Measurements from ENCODE around the gene ADM.

ADM gene

DNA sequence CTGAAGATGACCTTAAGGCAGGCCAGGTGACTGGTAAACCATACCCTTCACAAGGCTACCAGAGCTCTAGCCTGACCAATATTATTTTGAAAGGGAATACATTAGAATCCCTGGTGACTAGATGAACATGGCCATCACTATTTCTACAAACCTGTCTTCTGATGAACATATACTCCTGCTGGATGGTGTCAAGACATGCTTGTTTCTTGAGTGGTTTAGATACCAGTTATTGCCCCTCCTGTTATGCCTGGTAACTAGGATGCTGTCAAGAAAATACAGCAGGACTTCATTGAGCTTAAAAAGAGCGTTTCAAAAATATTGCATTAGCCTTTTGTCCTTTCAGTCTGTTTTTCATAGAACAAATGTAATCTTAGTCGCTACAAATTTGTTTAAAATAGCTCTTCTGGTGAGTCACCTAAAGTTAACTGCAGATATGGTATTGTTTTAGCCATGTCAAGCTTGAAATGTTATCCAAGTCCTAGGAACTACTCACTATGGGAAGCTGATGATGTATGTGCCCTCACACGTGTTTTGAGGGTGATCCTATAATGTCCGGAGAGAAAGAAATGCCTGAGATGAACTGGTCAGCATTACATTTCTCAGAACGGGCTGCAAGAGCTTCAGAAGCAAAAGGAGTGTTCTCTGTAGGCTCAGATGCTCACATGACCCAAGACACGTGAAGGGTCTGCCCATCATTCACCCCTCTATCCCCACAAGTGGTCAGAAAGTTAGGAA lies 20.6 kb downstream of the ADM start:
- H4K20me1 ChIP-seq, result no peaks in the 10 kb centered on the region
- H3K36me3 ChIP-seq, result no peaks in the 10 kb centered on the region
- H3K9ac ChIP-seq, result peak overlapping the region in 1 of 11 experiments; percentile 15; a peak in 1 of 22 replicates
- H3K27ac ChIP-seq, result no peak overlapping the region
- H3K27me3 ChIP-seq, result no peaks in the 10 kb centered on the region
- no peak overlapping the region for H3K4me3 ChIP-seq
- no peak for TF ChIP-seq Cebpa-rat (IDR thresholded peaks at IDR 0.05)
- H3K4me2 ChIP-seq, result peak overlapping the region in 3 of 11 experiments; percentile 64 to 92 (median 82); a peak in 6 of 22 replicates
- H3K9me3 ChIP-seq (replicated peaks in 1 of 11), result peaks cover 0 to 13% (median 0%) of the 10 kb centered on the region in 11 experiments; a peak in 2 of 22 replicates
- H3K4me1 ChIP-seq, result peaks cover 0 to 82% (median 15%) of the 10 kb centered on the region in 10 experiments; a peak in 10 of 20 replicates

- Histone ChIP-seq H3K4me1 (peaks cover 0 to 90% (median 15%) of the 10 kb centered on the region in 10 experiments; a peak in 10 of 20 replicates), H3K27me3 (no peaks in the 10 kb centered on the region), H3K9ac (no peak overlapping the region), H3K27ac (peak overlapping the region in 3 of 11 experiments; percentile 29 to 84 (median 84); a peak in 4 of 22 replicates), H3K36me3 (no peaks in the 10 kb centered on the region), H3K9me3 (replicated peaks in 1 of 11) (peaks cover 0 to 13% (median 0%) of the 10 kb centered on the region in 11 experiments; a peak in 2 of 22 replicates), H3K4me2 (peak overlapping the region in 5 of 11 experiments; percentile 17 to 92 (median 64); a peak in 7 of 22 replicates), H3K4me3 (no peak overlapping the region), H4K20me1 (no peaks in the 10 kb centered on the region)
- TF ChIP-seq Cebpa-rat (IDR thresholded peaks at IDR 0.05), result no peak
Measured at GRCh38 chr11:10326012-10326964, 21.4 kb downstream of the ADM start.

- Histone ChIP-seq H3K36me3 (no peaks in the 10 kb centered on the region), H3K4me2 (peak overlapping the region in 5 of 11 experiments; percentile 17 to 92 (median 64); a peak in 10 of 22 replicates), H4K20me1 (no peaks in the 10 kb centered on the region), H3K27me3 (no peaks in the 10 kb centered on the region), H3K4me3 (no peak overlapping the region), H3K4me1 (peaks cover 0 to 95% (median 15%) of the 10 kb centered on the region in 10 experiments; a peak in 10 of 20 replicates), H3K9ac (peak overlapping the region in 1 of 11 experiments; percentile 61; a peak in 1 of 22 replicates), H3K27ac (peak overlapping the region in 4 of 11 experiments; percentile 54 to 84 (median 81); a peak in 5 of 22 replicates), H3K9me3 (replicated peaks in 1 of 11) (peaks cover 0 to 15% (median 0%) of the 10 kb centered on the region in 11 experiments; a peak in 2 of 22 replicates)
- TF ChIP-seq Cebpa-rat (IDR thresholded peaks at IDR 0.05), result 0 out of 22 replicates have a peak, but pooled peaks of 1 of the 11 experiments have one; percentile 14
Measured at GRCh38 chr11:10327254-10327653, 22.4 kb downstream of the ADM start.

DNA sequence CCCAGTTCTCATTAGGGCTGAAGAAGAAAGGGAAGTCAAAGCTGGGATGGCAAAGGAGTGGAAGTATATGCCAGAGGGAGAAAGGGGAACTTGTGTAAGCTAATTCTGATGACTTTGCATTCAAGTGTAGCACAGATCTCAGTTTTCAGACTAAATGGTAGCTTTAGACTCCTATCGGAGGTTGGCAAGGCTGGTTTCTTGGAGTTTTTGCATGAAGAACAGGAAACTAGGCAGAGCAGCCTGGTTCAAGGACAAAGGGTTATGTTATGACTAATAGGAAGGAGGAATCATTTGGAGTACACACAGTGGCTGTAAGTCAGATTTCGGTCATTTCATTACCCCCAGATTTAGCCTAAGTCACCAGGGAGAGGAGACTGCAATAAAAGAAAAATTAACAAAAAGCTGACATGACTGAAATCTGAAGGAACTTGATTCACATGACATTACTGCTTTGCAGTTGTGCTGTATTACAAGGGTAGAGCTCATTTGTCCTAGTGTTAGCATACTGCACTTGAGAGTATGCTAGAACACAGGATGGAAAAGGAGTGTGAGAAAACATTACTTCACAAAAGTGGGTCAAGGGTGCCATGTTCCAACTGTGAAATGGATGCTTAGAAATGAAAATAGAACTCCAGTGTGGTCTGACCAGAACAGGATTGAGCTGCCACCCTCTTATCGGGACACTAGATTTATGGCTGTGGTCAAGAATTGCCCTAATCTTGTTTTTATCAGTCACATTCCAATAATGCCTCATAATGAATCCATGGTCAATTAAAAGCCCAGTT lies 23.6 kb downstream of the ADM start:
- Histone ChIP-seq H3K9me3 (replicated peaks in 1 of 11) (peaks cover 0 to 22% (median 0%) of the 10 kb centered on the region in 11 experiments; a peak in 4 of 22 replicates), H3K27me3 (no peaks in the 10 kb centered on the region), H3K27ac (peak overlapping the region in 4 of 11 experiments; percentile 54 to 84 (median 81); a peak in 8 of 22 replicates), H3K4me2 (peak overlapping the region in 5 of 11 experiments; percentile 16 to 92 (median 64); a peak in 9 of 22 replicates), H3K9ac (peak overlapping the region in 4 of 11 experiments; percentile 29 to 62 (median 60); a peak in 6 of 22 replicates), H4K20me1 (no peaks in the 10 kb centered on the region), H3K4me1 (peaks cover 0 to 87% (median 13%) of the 10 kb centered on the region in 10 experiments; a peak in 10 of 20 replicates), H3K4me3 (0 out of 20 replicates have a peak overlapping the region, but pooled peaks of 1 of the 10 experiments have one; percentile 2), H3K36me3 (no peaks in the 10 kb centered on the region)
- TF ChIP-seq Cebpa-rat (IDR thresholded peaks at IDR 0.05), result no peak

GRCh38 chr11:10329356-10329755 lies 24.5 kb downstream of the ADM start:
- peaks cover 0 to 79% (median 13%) of the 10 kb centered on the region in 10 experiments; a peak in 10 of 20 replicates for H3K4me1 ChIP-seq

DNA sequence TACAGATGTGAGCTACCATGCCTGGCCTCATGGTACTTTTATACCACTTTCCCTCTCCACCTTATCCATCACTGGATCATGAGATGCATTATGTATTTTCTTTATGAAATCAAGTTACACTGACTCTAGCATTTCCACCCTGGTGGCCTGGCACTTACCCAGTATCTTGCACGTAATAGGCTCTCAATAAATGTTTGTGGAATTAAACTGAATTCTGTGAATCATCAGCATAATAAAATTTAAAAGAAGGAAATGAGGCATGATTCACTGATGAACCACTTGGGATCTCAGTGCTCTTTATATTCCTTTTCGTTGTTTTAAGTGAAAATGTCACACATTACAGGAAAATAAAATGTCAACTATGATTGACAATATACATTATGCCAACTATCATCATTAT lies 25.1 kb downstream of the ADM start:
- H3K27ac ChIP-seq, result peak overlapping the region in 3 of 11 experiments; percentile 42 to 78 (median 61); a peak in 4 of 22 replicates
- TF ChIP-seq Cebpa-rat (IDR thresholded peaks at IDR 0.05), result no peak
- H3K36me3 ChIP-seq, result no peaks in the 10 kb centered on the region
- H3K9ac ChIP-seq, result no peak overlapping the region
- no peaks in the 10 kb centered on the region for H3K27me3 ChIP-seq
- no peaks in the 10 kb centered on the region for H4K20me1 ChIP-seq
- peaks cover 0 to 73% (median 13%) of the 10 kb centered on the region in 10 experiments; a peak in 10 of 20 replicates for H3K4me1 ChIP-seq
- peaks cover 0 to 22% (median 0%) of the 10 kb centered on the region in 11 experiments; a peak in 4 of 22 replicates for H3K9me3 ChIP-seq (replicated peaks in 1 of 11)
- H3K4me3 ChIP-seq, result no peak overlapping the region
- peak overlapping the region in 3 of 11 experiments; percentile 64 to 92 (median 84); a peak in 6 of 22 replicates for H3K4me2 ChIP-seq

More at GRCh38 chr11:10329356-10329755, 24.5 kb downstream of the ADM start:
- Histone ChIP-seq H3K36me3 (no peaks in the 10 kb centered on the region), H3K9ac (peak overlapping the region in 3 of 11 experiments; percentile 59 to 62 (median 61); a peak in 5 of 22 replicates), H3K4me3 (0 out of 20 replicates have a peak overlapping the region, but pooled peaks of 1 of the 10 experiments have one; percentile 2), H3K27ac (peak overlapping the region in 4 of 11 experiments; percentile 54 to 84 (median 81); a peak in 7 of 22 replicates), H3K9me3 (replicated peaks in 1 of 11) (peaks cover 0 to 22% (median 0%) of the 10 kb centered on the region in 11 experiments; a peak in 4 of 22 replicates), H4K20me1 (no peaks in the 10 kb centered on the region), H3K4me2 (peak overlapping the region in 4 of 11 experiments; percentile 50 to 92 (median 74); a peak in 7 of 22 replicates), H3K27me3 (no peaks in the 10 kb centered on the region)
- TF ChIP-seq Cebpa-rat (IDR thresholded peaks at IDR 0.05), result no peak

DNA sequence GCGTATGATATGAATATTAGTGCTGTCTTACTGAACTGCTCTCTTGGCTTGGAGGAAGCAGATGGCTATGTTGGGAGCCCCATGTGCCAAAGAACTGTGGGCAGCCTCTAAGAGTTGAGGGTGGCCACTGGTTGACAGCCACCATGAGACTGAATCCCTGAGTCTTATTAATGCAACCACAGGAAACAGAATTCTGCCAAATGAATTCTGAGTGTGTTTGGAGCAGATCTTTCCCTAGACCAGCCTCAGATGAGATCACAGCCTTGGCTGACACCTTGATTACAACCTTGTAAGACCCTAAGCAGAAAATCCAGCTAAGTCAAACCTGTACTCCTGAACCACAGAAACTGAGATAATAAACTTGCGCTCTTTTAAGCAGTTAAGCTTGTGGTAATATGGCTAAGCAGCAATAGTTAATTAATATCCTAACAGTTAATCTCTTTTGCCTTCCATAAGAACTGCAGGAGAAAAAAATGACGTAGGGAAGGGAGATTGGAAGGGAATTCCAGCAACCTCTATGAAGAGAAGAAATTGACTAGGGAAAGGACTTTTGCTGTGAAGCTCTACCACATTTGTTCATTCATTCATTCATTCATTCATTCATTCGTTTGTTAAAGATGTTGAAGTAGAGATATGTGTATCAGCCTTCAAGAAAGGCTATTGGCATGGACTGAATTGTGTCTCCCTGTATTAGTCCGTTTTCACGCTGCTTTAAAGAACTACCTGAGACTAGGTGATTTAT lies 26.8 kb downstream of the ADM start:
- peaks cover 0 to 21% (median 0%) of the 10 kb centered on the region in 11 experiments; a peak in 4 of 22 replicates for H3K9me3 ChIP-seq (replicated peaks in 1 of 11)
- H4K20me1 ChIP-seq, result no peaks in the 10 kb centered on the region
- no peaks in the 10 kb centered on the region for H3K36me3 ChIP-seq
- peaks cover 0 to 55% (median 13%) of the 10 kb centered on the region in 10 experiments; a peak in 10 of 20 replicates for H3K4me1 ChIP-seq
- peak overlapping the region in 3 of 11 experiments; percentile 9 to 92 (median 44); a peak in 3 of 22 replicates for H3K4me2 ChIP-seq
- H3K4me3 ChIP-seq, result no peak overlapping the region
- TF ChIP-seq Cebpa-rat (IDR thresholded peaks at IDR 0.05), result no peak
- no peaks in the 10 kb centered on the region for H3K27me3 ChIP-seq
- no peak overlapping the region for H3K27ac ChIP-seq
- no peak overlapping the region for H3K9ac ChIP-seq
